Activated CD8-positive, alpha-beta memory T cell treated with anti-CD3 and anti-CD28 coated beads, Interleukin-2, amount 50 U/mL, for 48 hours (primary cell): ENCODE data around the gene KDM8.

Source experiments
- DNase-seq: peaks from one replicate; pipeline ENCODE4 v3.0.0-alpha.2; 2020

KDM8 gene

DNA sequence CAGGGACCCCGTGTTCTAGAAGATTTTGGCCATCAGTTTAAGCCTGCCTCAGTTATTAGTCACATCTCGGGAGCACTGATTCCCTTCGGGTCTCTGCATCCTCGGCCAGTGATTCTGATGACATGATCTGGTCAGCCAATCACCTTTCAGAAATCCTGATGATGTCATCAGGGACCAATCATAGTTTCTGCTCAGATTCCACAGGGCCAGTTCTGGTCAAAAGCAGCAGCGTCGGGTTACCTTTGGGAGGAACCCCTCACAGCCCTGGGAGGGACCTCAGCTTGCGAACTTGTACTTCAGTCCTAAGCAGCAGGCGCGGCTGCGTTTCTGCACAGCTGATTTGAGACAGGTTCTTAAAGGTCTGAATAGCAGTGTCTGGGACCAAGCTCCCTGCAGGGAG is 13.9 kb downstream of the KDM8 start:
- no peak for DNase-seq

DNA sequence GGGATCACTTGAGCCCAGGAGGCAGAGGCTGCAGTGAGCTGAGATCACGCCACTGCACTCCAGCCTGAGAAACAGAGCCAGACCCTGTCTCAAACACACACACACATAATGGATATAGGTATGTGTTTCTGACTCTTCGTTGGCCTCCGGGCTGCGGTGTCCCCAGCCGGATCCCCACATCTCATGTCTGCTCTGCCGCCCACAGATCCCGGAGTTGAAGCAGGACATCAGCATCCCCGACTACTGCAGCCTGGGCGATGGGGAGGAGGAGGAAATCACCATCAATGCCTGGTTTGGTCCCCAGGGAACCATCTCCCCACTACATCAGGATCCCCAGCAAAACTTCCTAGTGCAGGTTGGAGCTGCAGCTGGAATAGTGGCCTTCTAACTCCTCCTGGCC is 15.4 kb downstream of the KDM8 start:
- no peak for DNase-seq

DNA sequence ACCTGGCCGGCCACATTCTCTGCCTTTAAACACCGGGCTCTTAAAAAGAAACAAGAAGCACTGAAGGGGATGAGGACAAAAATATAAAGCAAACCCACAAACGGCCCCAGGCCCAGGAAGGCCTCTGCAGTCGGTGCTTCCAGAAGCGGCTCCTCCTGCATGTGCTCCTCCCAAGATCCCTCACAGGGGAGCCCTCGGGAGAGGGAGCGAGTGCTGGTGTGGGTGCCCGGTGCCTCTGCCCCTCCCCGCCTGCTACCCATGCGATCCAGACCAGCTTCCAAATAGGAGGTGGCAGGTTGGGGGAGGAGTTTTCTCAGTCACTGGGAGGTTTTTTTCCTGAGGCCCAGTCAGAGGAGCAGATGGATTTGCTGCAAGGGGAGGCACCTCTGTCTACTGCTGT is 15.8 kb downstream of the KDM8 start:
- no peak for DNase-seq

DNA sequence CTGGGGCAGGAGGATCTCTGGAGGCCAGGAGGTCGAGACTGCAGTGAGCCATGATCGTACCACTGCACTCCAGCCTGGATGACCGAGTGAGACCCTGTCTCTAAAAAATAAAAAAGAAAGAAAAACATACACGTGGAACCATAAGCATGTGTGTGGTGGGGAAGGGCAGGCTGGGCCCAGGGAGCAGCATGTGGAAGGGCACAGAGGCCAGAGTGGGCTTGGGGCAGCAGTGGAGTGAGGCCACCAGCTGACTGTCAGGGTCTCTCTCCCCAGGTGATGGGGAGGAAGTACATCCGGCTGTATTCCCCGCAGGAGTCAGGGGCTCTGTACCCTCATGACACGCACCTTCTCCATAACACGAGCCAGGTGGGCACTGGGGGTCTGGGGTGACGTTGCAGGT is 16.8 kb downstream of the KDM8 start:
- DNase-seq, result no peak

DNA sequence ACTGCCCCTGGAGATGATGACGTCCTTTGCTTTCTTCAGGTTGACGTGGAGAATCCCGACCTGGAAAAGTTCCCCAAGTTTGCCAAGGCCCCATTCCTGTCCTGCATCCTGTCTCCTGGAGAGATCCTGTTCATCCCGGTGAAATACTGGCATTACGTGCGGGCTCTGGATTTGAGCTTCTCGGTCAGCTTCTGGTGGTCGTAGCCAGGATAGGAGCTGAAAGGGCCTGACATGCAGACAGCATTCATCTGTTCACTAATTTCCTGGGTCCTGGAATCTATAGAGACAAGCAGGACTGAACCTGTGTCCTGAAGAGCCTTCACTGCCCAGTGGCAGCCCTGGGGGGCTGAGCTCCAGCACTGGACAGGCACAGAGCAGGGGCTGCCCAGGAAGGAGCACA is 17.2 kb downstream of the KDM8 start:
- DNase-seq, result no peak

- no peak for DNase-seq
Observed at GRCh38 chr16:27220991-27221390, 17.7 kb downstream of the KDM8 start.

GRCh38 chr16:27221576-27222248 is 18.4 kb downstream of the KDM8 start:
- no peak for DNase-seq

GRCh38 chr16:27222249-27223225 is 19.2 kb downstream of the KDM8 start:
- no peak for DNase-seq

- DNase-seq, result no peak
Observed at GRCh38 chr16:27223226-27223610, 19.9 kb downstream of the KDM8 start.

GRCh38 chr16:27223701-27224100 is 20.4 kb downstream of the KDM8 start:
- DNase-seq, result no peak

GRCh38 chr16:27224271-27224737 is 21.0 kb downstream of the KDM8 start:
- DNase-seq, result no peak

- DNase-seq, result no peak
Observed at GRCh38 chr16:27224741-27225300, 21.5 kb downstream of the KDM8 start.

- DNase-seq, result no peak
Observed at GRCh38 chr16:27225536-27226360, 22.4 kb downstream of the KDM8 start.

DNA sequence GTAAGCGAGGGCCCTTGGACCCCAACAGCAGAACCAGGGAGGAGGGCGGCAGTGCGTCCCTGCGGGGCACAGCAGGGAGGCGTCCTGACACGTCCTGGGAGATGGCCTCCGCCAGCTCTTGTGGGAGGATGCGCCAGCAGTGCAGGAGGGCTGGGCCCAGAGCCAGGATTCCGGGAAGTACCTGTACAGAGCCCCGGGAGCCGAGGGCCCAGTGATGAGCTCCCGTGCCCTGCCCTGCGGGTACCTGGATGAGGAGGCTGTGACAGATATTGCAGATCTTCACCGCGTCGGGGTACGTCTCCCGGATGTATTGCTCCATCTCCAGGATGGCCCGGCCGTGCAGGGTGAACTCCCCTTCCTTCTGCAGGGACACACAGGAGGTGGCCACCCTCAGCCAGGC is 23.1 kb downstream of the KDM8 start:
- DNase-seq, result no peak

DNA sequence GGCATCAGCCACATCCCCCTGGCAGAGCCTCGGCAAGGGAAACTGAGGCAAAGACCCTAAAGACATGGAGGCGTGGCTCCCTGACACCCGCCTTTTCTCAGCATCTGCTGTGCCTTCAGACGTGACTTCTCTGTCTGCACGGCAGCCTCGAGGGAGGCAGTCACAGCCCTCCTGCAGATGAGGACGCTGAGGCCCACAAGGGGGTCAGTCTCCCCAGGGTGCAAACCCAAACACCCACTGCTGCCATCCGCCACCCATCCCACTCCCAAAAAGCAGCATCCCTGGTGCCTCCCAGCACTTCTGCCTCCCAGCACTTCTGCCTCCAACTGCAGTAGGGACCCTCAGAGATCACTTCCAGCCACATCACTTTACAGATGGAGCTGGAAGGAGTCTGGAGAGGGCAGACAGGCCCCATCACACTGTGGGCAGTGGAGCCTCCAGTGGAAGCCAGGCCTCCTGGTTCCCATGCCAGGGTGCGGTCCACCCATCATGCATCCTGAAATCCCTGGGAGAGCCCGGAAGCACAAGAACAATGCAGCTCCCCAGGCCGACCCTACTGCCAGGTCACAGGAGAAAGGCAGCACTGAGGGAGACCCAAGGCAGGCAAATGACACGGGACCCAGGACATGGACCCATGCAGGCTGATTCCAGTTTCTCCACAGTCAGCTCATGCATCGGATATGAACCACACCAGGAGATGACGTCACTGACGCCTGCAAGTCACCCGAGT is 23.8 kb downstream of the KDM8 start:
- DNase-seq, result no peak

DNA sequence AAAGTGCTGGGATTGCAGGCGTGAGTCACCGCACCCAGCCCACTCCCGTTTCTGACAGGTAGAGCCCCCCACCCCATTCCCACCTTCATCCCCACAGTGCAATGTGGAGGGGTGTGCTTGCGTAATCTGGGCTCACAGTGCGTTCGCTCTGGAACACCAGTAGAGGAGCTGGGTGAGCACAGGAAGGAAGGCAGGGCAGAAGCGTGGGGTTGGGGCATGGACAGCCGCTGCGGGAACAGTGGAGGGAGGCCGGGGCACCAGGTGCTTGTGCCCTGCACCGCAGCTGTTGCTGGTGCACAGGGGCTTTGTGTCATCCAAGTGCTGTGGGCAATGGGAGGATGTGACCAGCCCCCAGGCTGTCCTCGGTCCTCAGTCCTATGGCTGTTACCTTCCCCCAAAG is 24.7 kb downstream of the KDM8 start:
- no peak for DNase-seq

DNA sequence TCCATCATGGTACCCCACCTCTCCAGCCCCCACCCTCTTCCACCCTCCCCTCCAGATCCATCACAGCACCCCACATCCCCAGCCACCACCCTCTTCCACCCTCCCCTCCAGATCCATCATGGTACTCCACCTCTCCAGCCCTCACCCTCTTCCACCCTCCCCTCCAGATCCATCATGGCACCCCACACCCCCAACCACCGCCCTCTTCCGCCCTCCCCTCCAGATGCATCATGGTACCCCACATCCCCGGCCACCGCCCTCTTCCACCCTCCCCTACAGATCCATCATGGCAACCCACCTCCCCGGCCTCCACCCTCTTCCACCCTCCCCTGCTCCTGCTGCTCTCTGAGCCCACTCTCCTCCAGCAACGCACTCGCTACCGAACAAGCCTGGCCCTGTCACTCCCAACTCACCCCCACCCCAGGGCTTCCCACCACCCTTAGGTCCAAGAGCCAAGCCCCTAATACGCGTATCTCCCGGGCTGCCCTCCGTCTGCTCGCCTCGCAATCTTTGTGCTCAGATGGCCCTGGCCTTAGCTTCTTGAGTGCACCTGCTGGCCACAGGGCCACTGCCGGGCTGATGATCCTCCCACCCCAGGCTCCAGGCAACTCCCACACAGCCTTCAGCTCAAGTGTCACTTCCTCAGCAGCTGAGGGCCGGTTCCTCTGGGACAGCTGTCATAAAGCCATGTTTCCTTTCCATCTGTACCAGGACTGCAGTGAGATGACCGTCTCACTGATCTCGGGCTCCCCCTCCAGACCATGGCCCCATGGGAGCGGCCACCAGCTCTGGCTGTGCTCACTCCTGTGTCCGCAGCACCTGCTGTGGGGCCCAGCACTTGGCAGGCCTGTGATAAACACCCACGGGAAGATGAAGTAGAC is 25.5 kb downstream of the KDM8 start:
- no peak for DNase-seq

DNA sequence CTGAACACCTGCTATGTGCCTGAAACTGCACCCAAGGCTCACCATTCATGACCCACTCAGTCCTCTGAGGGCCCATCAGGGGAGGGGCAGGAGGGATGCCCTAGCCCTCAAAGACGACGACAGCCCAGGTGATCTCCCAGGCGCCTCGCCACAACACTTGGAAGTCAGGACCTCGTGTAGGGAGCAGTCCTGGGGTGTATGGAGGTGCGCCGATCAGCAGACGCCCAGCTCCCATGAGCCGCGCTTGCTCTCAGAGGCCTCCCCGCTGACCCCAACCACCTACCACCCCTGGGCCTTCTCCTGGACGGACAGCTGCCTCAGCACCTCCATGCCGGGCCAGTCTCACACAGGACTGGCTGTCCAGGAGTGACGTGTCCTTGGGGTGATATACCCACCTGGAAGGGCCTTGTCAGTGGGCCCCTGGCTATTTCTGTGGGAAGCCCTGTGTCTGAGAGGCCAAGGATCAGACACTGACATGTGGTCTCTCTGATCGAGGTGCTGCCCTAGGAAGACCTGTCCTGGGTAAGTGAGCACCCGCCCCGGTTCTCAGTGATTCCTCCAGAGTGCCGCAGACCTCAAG is 26.7 kb downstream of the KDM8 start:
- no peak for DNase-seq

- peak; percentile 82 for DNase-seq
Observed at GRCh38 chr16:27230562-27231001, 27.3 kb downstream of the KDM8 start.

GRCh38 chr16:27231692-27232060 is 28.4 kb downstream of the KDM8 start:
- no peak for DNase-seq
